CD1c-positive myeloid dendritic cell (primary cell): ENCODE data around the gene ERC2.
"Not testable (repeated sequence)": the region's sequence is repeated elsewhere in the genome, so short reads cannot be mapped to it uniquely, and the experiment has no call there.

Source experiments
- DNase-seq: peaks from one replicate; pipeline ENCODE4 v3.0.0-alpha.2; 2016; ENCODE audit errors: extremely low spot score

The ERC2 gene

DNA sequence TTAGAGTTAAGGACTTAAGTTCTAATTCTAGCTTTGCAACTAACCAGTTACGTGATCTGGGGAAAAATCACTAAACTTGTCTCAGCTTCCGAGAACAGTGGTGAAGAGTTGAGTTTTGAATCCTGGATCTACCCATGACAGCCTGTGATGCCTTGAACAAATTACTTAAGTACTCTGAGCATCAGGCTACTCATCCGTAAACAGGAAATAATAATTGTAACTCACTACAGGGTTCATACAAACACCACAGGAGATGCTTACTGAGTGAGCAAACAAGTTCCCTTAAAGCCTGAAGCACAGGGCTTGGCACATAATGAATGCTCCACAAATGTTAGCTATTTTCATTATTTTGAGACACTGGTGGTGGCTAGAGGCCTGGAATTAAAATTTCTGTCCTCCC is 158.8 kb downstream of the ERC2 start:
- DNase-seq = no peak

DNA sequence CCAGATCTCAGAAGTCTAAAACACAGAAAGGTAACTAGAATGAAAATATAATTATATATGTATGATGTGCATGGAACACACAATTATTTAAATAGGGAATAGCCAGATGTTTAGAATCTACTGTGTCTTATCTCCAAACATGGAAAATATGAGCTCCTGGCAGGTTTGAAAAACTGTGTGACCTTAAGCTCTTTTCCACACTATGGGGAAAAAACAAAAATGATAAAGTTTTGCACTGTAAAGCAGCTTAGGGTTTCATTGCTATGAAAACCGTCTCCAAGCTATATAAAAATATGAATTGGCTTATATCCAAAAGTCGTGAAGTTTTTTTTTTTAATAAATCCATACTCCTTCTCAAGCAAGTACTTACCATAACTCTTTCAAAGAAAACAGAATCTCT is 159.8 kb downstream of the ERC2 start:
- DNase-seq = no peak

DNA sequence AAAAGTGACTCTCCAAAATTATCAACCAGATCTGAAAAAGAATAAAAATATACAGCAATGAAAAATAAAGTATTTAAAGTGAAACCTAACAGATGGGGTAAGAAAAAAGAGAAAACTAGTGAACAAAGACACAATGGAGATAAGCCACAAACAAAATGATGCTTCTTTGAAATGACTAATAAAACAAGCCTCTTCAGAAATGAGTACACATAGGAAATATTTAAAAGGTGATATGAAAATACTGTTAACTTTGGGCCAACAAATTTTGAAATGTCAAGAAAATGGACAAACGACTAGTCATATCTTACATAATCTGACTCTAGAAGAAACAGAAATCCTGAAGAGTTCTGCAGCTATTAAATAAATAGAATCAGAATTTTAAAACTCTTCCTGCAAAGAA is 164.2 kb downstream of the ERC2 start:
- no peak for DNase-seq

DNA sequence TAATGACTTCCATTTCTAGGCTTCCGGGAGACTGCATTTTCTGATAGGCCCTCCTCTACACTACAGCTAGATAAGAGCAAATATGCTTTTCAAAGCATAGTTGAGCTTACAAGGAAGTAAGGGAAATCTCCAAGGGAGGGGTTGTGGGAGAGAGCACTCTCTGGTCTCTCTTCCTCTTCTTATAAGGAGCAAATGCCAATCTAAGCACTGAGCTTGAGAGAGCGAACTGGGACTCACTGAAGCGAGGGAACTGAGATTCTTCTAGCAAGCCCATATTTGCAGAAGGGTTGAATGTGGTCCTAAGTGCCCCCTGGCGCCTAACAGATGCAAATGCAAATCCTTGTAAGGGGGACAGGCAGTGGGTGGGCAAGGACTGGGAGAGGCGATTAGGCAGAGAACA is 164.8 kb downstream of the ERC2 start:
- DNase-seq = peak; percentile 73

DNA sequence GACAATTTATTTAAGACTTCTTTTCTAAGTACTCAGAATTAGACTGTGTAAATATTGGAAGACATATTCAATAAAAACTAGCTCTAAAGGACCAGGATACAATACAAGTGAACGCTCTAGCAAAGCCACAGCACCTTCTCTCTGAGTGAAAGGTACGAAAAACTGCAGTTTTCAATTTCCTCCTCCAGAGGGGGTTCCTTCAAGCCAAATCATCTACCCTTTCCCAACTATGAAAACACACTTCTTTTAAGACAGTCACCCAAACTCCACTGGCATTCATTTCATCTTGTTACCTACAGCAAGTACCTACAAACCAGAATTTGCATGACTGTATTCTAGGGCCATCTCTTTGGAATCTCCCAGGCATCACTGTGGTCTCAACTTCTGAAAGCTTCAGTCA is 165.8 kb downstream of the ERC2 start:
- no peak for DNase-seq

DNA sequence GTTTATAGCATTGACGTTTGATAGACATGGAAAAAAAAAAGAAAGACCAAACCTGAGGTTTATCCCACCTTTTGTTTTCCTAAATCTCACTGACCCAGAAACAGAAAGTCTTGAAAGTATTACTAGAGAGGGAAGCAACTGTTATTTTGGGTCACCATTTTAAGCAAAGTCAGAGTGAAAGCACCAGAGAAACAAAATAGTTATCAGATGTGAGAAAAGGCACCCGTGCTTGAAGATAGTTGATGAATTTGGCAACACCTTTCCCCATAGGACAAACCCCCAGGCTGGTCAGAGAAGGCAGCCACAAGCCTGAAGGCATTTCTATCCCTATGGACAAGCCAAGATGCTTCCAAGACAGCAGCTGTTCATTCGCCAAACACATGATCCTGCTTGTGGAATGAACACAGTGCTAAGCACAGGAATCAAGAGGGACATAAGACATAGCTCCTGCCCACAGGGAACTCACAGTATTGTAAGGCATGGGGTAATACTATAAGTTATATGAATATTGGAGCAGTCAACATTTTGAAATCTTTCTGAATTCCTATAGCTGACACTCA is 170.9 kb downstream of the ERC2 start:
- no peak for DNase-seq

DNA sequence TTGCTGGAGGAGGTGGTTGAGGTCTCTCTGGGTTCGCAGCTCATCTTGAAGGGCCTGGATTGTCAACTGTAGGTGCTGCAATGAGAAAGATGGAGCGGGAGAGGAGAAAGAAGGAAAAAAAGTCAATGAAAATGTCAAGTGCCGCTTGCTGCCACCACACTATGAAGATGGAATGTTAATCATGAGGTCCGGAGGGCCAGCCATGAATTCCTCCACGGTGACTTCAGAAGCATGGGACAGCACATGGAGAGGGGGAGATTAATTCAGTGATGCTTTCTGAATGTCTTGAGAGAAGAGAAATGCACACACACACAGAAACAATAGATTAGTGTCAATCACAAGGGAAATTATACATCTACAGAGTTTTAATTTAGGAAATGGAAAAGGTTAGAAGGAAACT is 171.9 kb downstream of the ERC2 start:
- DNase-seq = no peak

DNA sequence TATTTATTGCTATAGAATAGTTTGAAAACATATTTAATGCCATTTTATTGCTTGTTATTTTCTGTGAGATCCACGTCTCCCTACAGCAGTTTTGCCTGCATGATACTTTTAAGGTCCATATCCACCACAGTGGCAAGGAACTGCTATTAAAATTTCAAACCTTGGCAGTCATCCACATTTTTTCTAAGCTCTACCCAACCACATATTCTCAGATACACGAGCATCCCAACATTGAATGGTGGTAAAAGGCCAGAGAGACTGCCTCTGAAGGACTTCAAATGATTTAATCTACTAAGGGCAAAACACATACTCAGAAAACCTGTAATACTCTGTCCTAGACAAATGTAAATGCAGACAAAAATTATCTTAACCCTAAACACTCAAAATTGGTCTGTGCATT is 173.1 kb downstream of the ERC2 start:
- no peak for DNase-seq

DNA sequence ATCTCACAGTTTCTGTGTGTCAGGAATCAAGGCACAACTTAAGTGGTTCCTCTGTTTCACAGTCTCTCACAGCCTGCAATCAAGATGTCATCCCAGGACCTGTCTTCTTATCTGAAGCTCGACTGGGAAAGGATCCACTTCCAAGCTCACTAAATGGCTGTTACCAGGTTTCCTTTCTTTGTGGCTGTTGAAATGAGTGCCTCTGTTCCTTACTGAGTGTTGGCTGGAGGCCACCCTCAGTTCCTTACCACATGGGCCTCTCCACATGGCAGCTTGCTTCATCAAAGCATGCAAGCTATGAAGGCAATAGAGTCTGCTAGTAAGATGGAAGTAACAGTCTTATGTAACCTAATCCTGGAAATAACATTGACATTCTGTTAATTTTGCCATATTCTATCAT is 174.0 kb downstream of the ERC2 start:
- no peak for DNase-seq

DNA sequence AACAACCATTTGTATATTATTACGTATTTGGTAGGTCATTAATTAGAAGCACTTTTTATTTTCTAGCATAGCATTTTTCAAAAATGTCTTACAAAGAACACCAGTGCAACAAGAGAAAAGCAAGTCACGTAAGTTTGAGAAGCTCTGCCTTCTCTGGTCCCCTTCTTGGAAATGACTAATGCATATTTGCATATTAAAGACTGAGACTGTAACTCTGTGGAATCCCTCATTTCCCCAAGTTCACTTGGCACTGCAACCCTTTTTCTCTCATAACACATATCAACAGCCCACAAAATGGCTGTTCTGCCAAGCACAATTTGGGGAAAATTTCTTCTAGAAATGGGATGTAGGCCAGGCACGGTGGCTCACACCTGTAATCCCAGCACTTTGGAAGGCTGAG is 176.3 kb downstream of the ERC2 start:
- no peak for DNase-seq

DNA sequence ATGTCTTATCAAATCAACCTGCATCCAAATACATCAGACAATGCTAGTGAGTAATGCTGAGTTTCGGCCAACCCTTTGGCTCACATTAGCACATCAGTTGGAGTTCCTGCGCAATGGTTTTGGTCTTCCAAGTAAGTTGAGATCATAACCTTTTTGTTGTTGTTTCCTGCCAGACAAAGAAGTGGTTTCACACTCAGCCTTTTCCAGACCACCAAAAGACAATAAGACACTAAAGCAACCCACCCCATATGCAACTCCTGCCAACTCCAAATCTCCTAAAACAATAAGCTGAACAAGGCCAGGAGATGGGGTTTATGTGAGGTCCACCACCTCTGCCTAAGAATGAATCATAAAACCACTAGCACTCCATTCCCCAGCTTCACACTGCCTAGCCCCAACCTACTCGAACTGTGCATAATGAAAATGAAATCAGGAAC is 177.0 kb downstream of the ERC2 start:
- DNase-seq = no peak

DNA sequence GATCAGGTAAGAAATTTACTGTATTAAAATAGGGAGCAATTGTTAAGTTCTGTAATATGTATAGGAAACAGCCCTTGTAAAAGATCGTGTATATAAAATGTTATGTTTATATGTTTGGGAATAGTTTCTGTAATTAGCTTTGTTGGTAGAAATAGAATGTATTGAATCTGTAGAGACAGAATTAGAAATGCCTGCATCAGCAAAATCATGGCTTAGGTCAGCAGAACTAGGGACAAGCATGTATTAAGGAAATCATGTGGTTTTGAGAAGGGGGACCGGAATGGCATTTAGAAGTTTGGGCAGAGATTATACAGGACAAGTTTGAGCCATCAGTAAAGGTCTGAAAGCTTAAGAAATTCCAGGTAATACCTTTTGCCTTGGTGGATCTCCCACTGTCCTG is 177.9 kb downstream of the ERC2 start:
- no peak for DNase-seq

DNA sequence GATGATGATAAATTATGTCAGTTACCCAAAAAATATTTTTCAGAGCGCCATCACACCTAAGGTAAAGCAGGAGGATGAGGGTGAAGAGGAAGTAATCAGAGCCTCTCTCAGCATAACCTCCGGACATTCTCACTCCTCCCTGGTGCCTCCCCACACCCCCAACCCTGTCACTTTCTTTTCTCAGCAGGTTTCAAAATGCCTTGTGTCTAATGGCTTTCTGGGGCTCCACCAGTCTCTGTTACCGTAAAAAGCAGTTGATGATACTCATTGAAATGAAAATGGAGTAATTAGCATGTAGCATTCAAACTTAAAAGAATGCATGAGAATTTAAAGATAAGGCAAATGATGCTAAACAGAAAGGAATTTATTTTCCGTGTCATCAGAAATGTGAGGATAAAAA is 180.0 kb downstream of the ERC2 start:
- DNase-seq = no peak

DNA sequence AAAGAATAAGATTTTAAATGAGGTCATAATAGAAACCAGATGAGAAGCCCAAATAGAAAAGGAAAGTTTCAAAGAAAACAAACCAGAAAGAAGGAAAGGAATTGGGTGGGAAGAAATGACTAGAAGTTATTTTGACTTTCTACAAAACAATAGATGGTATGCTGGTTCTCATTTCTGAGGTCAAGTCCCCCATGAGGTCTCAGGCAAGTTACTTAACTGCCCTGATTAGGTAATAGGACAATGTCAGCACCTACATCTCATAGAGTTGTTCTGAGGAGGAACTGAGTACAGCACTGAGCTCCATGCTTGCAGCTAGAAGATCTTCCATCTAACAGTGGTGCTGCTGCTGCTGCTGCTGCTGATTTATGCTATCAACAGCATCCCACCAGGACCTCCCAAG is 185.9 kb downstream of the ERC2 start:
- no peak for DNase-seq

DNA sequence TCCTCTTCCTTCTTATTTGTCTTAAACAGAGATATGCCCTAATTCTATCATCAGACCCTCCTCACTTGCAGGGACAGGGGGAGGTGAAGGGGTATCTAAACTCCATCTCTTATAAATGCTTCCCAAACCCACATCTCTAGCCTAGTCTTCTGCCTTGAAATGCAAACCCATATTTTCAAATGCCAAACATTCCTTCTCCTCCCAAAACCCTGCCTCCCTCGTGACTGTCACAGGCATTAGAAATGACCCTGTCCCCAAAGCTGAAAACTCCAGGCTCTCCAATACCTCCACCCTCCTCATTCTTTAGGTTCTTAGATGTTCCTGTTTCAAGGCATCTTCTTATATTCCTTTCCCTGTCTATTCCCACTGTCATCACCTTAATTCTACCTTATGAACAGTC is 191.0 kb downstream of the ERC2 start:
- no peak for DNase-seq

DNA sequence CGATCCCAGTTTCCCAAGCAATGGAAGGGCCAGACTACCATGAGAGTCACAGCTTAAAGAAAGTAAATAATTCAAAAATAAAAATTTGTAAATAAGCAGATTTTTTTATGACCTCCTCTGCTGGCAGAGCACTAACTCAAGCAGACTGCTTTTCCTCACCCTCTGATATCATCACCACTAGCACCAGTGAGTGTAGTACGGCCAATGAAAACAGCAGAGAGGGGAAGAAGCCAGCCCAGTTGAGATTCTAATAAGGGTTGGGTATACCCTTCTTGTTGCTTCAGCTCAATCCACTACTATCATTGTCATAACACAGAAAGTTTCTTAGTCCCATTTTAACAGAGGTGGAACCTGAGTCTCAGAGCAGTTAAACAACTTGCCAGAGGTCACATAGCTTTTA is 193.1 kb downstream of the ERC2 start:
- no peak for DNase-seq

DNA sequence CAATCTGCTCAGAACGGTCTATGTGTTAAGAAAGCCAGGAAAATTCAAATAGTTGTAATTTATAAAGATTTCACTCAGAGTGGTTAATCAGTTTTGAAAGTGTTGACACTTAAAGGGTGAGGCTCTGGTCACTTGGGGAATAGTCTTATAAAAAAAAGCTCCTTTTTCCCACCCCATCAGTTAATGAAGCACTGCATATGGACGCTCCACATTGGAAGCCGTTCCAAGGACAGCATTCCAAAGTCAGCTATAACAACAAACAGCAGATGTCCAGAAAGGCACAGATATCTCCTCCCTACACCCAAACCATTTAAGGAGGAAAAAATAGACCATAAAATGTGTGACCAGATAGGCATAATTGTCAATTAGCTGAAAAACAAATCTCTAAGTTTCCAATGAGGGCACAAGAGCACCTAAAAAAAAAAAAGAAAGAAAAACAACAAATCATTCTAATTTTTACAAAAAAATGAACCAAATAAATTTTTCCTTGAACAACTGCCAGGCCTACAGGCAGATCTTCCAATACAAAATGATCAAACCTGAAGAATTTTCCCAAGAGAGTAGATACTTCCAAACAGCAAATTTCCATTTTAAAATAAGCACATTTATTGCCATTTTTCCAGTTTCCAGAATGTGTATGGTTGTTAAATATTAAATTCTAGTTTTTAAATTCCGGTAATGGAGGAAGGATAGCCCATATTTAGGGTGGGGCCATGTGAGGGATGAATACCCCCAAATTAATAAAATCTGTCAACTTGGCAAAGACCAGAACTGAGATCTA is 198.3 kb downstream of the ERC2 start:
- no peak for DNase-seq

DNA sequence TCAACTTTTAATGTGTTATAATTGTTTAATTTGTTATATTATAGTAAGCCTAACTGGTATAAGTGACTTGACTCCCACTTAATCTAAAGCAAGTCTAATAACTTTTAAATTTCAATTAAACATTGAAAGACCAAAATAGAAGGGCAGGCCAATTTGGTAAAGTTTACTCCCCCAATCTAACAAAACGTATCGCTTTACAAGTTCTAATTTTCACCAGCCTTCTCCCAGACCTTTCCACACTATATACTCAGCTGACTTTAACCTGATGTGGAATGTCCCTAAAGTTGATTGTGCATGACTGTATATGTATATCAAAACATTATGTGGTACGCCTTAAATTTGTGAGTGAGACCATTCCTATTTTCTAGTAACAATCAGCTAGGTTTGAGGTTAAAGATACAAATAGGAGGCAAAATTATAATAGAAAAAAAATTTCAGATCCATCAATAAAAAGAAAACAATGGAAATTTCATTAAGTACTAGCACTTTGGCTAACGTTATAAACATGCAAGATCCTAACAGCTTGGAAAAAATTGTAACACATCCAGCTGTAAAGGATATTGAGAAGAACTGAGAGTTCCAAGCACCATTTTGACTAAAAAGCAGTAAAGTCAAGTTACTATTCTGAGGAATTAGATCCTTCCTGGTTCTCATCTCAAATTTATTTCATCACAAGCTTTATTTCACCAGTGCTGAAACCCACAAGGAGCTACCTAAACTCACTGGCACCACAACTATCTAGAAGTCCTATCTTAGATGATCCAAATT is 199.5 kb downstream of the ERC2 start:
- no peak for DNase-seq

DNA sequence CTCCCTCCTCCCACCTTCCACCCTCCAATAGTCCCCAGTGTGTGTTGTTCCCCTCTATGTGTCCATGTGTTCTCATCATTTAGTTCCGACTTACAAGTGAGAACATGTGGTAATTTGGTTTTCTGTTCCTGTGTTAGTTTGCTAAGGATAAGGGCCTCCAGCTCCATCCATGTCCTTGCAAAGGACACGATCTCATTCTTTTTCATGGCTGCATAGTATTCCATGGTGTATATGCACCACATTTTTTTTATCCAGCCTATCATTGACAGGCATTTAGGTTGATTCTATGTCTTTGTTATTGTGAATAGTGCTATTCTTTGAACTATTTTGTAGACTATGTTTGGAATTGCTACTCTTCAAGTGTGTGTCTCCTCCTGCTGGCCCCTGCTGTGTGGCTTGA is 206.4 kb downstream of the ERC2 start:
- not testable (repeated sequence) for DNase-seq

DNA sequence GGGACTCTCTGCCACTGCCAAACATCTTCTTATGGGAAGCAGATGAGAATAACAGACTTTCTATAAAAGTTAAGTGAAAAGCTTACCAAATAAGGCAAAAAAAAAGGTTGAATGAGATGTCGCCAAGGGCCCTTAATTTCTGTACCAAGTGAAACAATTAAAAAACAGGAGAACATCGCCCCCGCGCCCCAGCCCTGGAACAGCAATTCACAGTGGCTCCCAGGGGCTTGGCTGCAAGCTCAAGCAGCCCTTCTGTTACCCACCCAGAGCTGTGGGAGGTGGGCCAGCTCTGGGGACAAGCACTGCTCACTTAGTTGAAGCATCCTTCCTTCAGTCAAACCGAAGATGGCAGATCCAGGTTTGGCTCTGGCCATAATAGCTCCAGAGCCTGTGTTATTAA is 208.0 kb downstream of the ERC2 start:
- DNase-seq = no peak

DNA sequence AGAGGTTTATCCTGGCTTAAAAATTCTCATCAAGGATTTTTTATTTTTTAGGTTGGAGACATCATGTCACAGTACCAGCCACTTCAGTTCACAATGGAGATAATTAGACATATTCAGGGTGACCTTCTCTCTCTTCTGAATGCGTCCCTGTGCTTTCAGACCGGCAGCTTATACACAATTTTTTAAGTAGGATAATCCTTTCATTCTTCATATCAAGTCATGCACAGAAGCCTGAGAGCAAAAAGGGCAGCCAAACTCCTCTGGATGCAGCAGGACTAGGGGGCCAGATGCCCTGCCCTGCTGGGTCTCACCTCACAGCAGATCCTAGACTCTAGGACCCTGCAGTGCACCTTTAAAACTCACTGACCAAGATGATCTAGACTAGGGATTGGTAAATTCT is 210.4 kb downstream of the ERC2 start:
- DNase-seq = no peak

DNA sequence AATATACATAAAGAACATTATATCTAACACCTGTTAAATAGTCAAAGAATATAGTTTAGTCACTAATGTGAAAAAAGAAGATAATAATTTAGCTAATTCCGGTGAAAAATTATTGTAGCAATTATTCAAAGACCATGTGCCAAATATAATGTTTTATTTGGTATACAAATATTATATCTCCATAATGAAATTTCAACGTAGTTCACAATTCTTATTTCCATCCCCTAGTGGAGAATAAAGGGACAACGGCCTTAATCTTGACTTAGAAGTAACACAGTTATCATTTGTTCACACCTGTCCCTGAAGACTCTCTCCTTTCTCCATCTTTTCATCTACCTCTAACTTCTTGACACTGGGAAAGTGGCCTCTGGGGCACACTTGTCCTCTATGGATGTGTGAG is 213.4 kb downstream of the ERC2 start:
- no peak for DNase-seq
